Skin of body (tissue), 2 donors: ENCODE data around the gene SNED1. TPM values are rescaled to one million over a fixed set of nuclear protein-coding genes. Genes with fewer than 3 reads are reported as not detected.
"Not testable (repeated sequence)": the region's sequence is repeated elsewhere in the genome, so short reads cannot be mapped to it uniquely, and the experiment has no call there.

Experiments used
- DNase-seq: peaks from one replicate; lab custom pipeline; 2025; lab: John Stamatoyannopoulos, UW
- total RNA-seq: library from RNA; depleted of rRNA; stranded (reverse); fragments of >200 nt; gene quantifications from one replicate; pipeline ENCODE4 v1.2.3, GENCODE V29; 2014

Gene SNED1
- total RNA-seq, 1 donor from 2014 or later, result 9.7 TPM

DNA sequence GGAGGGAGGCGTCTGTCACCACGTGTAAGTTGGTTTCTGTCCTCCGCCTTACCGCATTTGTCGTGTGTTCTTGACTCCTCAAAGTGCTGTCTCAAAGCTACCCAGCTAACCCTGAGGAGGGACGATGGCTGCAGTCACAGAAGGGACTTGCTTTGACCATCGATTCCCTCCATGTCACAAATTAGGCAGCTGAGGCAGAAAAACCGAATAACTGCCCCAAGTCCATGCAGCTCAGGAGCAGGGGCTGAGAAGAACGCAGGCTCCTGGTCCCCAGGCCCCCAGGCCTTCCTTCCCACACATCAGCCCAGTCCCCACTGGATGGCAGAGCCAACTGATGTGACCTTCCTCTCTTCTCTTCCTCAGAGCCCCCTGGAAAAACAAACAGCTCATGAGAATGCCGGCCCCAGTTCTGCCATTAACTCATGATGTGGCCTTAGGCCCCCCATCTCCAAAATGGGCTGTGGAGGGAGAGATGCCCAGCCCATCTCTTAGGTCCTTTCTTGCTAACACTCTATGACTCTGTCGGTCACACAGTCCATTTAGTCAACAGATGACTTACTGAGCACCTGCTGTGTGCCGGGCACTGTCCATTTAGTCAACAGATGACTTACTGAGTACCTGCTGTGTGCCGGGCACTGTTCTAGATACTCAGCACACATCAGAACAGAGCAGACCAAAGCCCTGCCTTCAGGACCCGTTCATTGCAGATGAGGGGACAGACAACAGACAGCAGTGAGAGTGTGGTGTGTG, 84.1 kb downstream of the SNED1 start:
- DNase-seq, result no peak

DNA sequence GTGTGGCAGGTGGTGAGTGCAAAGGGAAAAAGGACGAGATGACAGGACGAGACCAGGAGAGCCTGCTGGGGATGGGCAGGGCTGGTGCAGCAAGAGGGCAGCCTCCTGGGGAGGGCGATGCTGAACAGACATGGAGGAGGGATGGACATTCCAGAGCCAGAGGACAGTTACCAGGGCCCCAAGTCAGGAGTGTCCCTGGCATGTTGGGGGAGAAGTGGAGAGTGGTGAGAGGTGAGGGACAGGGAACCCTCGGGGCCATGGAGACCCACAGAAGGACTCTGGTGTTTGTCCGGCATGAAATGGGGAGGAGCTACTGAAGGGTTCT, 84.6 kb downstream of the SNED1 start:
- no peak for DNase-seq

DNA sequence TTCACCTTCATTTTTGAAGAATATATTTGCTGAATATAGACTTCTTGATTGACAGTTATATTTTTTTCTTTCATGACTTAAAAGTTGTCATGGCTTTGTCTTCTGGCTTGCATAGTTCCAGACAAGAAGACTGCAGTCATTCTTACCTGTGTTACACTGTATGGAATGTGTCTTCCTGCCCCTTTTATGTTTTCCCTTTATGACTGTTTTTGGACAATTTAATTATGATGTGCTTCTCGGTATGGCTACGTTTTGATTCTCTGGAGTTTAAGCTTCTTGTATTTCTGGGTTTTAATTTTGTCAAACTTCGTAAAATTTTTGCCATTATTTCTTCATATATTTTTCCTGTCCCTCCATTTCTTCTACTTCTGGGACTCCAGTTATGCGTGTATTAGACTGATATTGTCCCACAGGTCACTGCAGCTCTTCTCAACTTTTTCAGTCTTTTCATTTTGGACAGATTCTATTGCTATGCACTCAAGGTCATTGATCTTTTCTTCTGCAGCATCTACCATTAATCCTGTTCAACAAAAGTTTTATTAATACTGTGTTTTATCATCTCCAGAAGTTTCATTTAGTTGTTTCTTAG, 86.5 kb downstream of the SNED1 start:
- DNase-seq, result no peak

DNA sequence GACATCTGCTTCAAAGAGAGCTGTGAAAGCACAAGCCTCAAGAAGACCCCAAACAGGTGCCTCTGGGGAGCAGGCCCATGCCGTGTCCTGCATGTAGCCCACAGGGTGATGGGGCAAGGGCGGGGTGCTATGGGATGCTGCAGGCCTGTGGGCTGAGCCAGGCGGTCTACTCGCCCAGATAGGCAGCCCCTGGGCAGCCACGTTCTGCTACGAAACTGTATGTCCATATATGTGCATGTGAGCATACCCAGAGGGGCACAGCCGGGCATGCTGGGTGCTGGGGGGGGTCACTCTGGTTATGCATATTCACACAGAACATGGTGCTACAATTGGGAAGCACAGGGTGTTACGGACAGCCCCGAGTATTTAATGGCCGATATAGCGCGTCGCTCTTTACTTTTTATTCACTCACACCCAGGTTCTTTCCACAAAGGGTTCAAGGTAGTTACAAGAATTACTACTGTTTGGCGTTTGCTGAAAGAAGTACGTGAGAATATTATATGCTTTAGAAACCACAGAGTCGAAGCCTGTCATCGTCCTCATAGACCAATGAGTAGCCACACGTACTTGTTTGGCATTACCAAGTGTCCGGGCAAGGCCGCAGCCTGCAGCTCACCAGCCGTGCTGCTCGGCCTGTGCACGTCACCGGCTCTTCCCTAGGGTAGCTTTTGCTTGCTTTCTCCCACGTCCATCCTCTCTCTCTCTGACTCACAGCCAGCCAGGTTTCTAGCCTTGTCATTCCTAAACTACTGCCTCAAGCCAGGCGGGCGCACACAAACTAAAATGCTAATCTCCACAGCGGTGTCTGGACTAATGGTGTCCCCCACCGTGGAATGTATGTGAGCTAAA, 89.2 kb downstream of the SNED1 start:
- DNase-seq, result no peak

DNA sequence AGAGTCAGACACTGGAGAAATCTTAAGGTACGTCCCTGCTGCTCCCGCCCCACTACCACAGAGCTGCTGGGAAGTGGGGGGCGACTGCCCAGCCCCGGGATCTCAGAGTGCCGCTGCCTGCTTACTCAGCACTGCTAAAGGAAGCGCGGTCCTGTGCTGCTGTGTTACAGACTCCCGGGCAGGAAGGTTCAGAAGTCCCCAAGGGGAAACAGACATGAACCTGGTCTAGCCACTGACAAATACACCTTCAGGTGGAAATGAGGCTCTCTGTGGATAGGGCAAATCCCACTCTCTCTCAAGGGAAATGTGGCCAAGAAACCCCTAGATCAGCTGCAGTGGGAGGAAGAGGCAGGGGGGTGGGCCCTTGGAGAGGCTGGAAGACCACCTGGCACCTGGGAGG, 90.0 kb downstream of the SNED1 start:
- no peak for DNase-seq

DNA sequence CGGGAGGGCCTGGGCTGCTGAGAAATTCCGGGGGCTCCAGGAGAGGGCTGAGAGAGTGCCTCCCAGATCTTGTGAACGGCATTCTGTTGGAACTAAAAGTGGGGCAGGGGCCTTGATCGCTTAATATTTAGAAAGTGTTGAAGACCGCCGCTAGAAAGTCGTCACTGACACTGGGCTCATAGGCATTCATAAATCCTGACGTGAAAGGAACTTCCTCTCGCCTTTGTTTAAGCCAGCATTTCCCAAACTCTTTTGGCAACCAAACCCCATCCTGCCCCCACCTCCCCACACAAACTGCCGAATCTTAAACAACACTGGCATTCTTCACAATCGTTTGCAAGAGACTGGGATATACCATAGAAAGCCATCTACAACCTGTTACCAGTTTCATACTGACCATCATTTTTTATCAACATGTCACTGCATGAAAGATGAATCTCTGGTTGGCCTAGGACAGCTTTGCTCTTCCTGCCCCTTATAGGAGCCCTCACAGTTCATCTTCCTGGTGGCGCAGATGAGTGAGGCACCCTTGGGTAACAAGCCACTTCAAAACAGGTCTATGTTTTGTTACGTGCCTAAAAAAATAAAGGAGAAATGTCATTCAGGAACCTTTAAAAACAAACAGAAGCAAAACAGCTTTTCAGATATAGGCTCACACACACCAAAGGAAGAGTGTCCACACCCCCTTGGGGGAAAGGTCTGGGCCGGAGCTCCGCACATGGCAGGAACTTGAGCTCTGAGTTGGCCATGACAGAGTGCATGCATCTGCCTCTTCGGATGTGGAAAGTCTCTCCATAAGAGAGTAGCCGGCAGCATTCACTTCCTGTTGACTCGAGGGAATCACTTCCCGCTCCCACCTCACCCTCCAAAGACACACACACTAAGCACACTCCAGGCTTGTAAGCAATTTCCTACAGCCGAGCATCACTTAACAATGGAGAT, 90.6 kb downstream of the SNED1 start:
- no peak for DNase-seq

DNA sequence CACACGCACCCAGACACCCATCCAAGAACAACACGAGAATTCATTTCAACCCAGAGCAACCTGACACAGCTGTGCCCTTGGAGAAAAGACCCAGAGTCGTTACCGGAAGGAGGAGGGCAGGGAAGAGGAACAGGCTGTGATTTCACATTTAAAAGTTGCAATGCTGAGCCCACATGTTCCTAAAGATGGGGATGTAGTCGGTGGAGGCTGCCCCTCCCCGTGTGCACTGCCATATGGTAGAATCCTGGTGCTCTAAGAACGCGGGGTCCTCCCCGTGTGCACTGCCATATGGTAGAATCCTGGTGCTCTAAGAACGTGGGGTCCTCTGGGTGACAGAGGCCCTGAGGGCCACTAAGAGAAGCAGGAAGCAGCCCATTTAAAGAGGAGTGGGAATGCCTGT, 92.8 kb downstream of the SNED1 start:
- DNase-seq, result peak; percentile 34

DNA sequence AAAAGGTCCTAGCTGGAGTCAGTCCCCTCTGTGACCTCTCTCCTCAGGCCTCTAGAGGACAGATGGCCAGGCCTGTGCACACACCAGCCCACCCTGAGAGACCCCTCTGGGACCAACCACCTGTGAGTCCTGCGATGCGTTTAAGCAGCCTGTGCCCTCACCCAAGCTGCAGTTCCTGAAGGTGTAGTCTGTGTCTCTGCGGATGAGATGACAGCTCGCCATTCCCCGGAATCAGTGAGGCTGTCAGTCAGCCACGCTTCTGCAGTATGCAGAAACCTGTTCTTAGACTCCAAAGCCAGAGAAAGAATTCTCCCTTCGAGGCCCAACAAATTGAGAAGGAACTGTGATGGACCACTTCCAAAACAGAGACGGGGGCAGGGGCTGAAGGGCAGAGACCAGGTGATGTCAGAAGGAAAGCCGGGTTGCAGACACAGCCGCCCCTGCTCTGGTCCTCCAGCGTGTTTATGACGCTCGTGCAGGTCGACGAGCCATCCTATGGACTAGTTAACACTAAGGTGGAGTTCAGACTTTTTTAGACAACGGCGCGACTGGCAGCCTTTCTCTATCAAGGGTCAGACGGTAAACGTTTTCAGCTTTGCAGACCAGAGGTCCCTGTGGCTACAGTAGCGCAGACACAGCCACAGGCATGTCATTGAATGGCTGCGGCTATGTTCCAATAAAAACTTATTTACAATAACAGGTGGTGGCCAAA, 93.5 kb downstream of the SNED1 start:
- DNase-seq, result no peak

DNA sequence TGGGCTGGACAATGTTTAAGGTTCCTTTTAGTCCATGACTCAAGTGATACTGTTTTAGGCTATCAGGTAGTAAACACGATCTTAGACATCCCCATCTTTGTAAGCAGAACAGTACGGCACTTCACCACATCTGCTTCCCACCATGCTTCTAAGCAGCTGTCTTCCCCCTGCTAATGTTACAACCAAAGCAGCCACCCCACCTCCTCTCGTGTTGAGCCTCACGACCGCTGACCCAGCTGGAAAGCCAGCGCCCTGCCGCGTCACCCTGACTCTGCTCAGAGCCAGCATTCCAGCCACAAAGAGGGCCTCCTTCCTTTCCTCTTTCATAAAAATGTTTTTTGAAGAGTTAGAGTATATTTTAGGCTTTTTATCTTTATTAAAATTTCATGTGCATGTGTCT, 94.3 kb downstream of the SNED1 start:
- DNase-seq, result peak; percentile 27

DNA sequence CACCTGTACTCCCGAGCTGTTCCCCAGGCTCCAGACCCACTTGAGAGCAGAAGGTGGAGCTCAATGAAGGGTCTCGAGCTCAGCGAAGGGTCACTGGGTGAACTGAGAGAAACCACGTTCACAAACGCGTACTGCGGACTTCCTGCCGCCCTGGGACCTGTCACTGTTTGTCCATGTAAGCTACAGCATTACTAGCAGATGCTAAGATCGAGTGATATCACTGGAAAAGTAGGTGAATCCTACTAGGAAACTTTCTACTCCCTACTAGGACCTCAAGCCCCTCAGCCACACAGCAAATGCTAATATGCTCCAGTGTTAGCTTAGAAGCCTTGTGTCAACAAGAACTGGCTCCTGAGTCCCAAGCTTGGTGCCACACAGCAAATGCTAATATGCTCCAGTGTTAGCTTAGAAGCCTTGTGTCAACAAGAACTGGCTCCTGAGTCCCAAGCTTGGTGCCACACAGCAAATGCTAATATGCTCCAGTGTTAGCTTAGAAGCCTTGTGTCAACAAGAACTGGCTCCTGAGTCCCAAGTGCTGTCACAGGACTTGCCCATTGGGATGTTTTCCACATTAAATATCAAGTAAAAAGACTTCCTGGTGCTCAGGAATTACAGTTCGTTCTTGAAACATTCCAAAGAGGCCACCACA, 94.8 kb downstream of the SNED1 start:
- not testable (repeated sequence) for DNase-seq

DNA sequence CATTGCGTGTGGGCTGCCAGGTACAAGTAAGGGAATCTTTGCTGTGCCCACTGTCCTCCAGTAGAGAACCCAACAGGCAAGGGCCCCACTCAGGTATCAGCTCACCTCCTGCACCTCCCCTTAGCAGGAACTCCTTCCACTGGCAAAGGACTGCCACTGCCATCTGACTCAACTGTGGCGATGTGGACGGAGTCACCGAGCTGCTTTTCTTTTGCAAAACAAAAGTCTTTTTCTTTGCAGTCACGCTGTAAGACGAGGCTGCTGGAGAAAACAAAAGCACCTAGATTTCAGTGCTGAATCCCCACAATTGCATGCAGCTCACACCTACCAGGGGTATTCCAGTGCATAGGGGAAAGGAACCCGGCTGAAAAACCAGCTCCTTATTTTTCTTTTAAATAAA, 95.8 kb downstream of the SNED1 start:
- no peak for DNase-seq

DNA sequence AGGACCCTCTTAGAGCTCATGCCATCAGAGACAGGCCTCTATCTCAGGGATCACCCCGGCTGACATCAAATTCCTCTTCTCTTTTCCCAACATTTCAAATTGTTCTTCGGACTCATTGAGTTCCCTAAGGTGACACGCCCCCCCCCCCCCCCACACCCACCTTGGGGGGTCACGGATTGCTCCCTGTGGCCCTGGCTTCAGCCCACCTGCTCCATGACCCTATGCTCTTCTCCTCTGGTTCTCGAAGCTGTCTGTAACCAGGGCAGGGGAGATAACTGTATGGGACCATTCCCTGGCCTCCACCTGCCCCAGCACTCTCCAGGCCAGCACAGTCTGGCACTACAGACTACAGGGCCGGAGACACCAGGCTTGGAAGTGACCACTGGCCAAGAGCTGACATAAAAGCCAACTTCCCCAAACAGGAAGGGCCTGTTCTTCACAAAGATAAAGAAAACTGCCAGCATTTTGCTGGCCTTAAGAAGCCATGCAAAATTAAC, 96.6 kb downstream of the SNED1 start:
- DNase-seq, result no peak

DNA sequence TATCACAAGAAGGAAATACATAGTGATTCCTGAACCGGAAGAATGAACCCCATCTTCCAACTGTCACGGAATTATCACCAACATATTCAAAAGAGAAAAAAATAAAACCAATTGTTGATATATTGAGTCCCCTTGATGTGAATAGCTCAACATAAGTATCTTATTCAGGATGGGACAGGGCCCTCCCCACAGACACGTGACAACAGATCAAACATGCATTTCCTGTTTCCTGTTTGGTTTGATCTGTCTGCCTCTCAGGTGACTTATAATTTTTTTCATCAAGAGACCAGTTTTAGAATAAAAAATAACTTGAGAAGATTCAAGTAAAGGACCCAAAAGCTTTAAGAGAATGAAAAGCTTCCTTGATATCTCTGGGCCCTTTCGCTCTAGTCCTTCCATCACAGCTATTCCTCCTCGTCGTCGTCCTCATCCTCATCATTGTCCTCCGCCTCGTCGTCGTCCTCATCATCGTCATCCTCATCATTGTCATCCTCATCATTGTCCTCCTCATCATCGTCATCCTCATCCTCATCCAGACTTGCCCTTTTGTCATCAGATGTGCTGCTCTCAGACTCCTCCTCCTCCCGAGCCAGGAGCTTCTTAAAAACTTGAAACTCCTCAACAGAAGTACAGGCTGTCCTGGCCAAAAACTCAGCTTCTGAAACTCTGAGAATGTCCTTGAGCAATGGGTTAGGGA, 97.3 kb downstream of the SNED1 start:
- DNase-seq, result no peak

DNA sequence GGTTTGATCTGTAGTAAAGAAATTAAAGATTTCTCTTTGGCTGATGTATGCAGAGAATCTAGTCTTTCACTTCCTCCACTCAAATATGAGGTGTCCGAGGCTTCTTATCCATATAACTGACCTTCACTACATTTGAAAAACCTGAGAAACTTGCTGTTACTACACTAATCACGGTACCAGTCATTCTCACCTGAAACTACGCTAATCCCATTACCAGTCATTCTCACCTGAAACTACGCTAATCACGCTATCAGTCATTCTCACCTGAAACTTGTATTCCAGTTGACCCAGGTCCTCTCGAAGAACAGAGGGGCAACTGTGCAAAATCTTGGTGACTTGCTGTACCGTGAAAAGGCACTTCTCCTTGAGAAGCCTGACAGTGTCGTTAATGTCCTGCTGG, 98.6 kb downstream of the SNED1 start:
- DNase-seq, result no peak

DNA sequence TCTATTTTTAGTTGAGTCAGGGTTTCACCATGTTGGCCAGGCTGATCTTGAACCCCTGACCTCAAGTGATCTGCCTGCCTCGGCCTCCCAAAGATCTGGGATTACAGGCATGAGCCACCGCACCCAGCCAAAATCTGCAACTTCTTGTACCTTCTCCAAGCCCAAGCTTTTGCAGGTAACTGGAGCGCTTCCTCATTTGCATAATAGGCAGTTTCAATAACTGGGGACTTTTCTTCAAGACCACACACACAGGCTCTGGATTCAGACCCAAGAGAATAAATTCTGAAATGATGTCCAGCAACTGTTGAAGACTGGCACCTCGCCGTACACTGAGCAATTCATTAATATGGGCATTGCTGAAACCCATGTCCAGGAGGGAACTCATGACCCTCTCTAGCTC, 100.8 kb downstream of the SNED1 start:
- DNase-seq, result no peak

DNA sequence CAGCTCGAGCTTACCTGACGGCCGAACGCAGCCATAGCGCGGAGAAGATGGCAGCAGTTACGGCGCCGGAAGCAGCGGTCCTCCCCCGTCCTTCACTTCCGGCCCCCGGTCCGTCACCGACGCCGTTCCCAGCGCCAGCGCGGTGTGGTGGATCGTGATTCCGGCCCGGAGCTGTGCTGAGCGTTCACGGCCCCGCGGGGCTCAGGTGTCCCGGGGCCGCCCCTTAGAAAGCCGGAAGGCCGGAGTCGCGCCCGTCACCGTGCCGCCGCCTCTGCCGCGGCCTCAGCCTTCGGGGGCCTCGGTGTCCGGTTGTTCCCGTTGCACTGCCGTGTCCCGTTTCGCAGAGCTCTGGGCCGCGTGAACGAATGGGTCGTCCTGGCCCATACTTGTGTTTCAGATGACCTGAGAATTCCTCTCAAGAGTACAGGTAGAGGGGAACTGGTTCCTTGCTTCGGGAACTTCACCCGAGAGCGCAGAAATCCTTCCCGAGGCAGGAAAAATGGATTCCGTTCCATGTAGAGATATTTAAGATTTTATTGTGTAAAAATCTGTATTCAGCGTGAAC, 103.9 kb downstream of the SNED1 start, which contains the start of gene MTERF4:
TSS of gene MTERF4 (minus strand) at position 49 of the 565 bp plus-strand sequence. CDS start at position 35, 14 bp downstream.
- DNase-seq, result peak; percentile 78

DNA sequence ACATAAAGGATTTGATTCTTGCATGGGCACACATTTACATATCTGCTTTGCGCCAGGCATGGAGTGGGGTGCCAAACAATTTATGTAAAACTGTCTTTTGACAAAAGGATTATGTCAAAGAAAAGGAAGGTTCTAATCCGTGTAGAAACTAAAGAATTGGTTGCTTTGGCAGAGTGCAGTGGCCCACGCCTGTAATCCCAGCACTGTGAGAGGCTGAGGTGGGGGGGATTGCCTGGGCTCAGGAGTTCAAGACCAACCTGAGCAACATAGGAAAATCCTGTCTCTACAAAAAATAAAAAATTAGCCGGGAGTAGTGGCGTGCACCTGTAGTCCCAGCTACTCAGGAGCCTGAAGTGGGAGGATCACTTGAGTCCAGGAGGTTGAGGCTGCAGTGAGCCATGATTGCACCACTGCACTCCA, 104.8 kb downstream of the SNED1 start:
- DNase-seq, result no peak

DNA sequence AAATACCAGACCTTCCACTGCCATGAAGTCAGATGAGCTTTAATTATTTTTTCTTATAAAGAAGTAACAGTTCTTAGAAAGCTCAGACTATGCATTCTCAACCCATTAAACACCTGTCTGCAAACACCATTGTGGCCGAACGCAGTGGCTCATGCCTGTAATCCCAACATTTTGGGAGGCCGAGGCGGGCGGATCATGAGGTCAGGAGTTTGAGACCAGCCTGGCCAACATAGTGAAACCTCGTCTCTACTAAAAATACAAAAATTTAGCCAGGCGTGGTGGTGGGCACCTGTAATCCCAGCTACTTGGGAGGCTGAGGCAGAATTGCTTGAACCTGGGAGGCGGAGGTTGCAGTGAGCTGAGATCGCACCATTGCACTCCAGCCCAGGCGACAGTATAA, 106.2 kb downstream of the SNED1 start:
- DNase-seq, result not testable (repeated sequence)

DNA sequence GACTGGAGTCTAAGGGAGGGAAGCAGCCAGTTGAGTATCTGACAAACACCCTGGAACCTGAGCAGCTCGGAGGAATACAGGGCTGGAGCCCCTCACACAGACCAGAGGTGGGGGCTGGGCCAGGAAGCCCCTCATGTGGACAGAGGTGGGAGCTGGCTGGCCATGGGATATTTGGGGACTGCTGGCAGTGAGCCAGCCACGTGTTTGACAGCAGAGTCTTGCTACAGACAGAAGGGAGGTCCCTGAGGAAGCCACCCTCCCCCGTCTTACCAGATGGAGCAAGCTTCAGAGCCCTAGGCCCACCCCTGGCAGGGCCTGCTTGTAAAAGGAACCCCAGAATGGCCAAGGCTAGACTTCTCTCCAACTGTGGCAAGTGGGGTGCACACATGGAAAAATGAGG, 107.2 kb downstream of the SNED1 start:
- no peak for DNase-seq
